ENCODE measurements around the gene MLLT10.

GRCh38 chr10:21526860-21527597 lies 7.0 kb upstream of the MLLT10 start:
- TF ChIP-seq EZH2 (IDR thresholded peaks at IDR 0.05; ENCODE audit: borderline replicate concordance) (no peak), CTCF (IDR thresholded peaks at IDR 0.05; ENCODE audit: poor library complexity) (no peak), EZH2phosphoT487 (IDR thresholded peaks at IDR 0.05; ENCODE audit: low read depth, severe bottlenecking, unreplicated experiment) (no peak)

Data from hepatocyte (in vitro differentiated cells).